ENCODE data around the gene HERC3. TPM values are rescaled to one million over a fixed set of nuclear protein-coding genes. Genes with fewer than 3 reads are reported as not detected.

Gene HERC3
- total and polyA plus RNA-seq, 4 donors = 6.2 to 48.0 (median 24.9) TPM

- TF ChIP-seq CTCF (IDR thresholded peaks at IDR 0.05; ENCODE audit: control extremely low read depth, extremely low read depth) = no peak
- H3K27me3 ChIP-seq (ENCODE audit: control insufficient read depth in 3 of 3, insufficient read depth in 3 of 3, low read length in 2 of 3) = no peaks in the 10 kb centered on the region
- no peak for ATAC-seq (ENCODE audit: insufficient read depth, low FRiP score)
- no peaks in the 10 kb centered on the region for H3K9me3 ChIP-seq (ENCODE audit: control insufficient read depth in 4 of 4, insufficient read depth in 3 of 4, low read length in 3 of 4)
- WGBS, 2 donors = 97 to 98% methylated on average over 1 of the region's 1 CpG
- no peak overlapping the region for H3K9ac ChIP-seq (ENCODE audit: insufficient read depth in 1 of 2, low read length in 2 of 2)
- H3K4me3 ChIP-seq = no peak overlapping the region
- H3K36me3 ChIP-seq (ENCODE audit: control insufficient read depth in 4 of 4, insufficient read depth in 4 of 4, low read length in 4 of 4) = peaks cover 6 to 17% (median 12%) of the 10 kb centered on the region in 4 donors
- H3K27ac ChIP-seq (ENCODE audit: low read depth in 1 of 2, low read length in 1 of 2) = no peak overlapping the region
- H3K4me1 ChIP-seq (ENCODE audit: control insufficient read depth in 5 of 5, insufficient read depth in 5 of 5, low read length in 5 of 5) = peaks cover 1 to 25% (median 17%) of the 10 kb centered on the region in 5 donors
- DNase-seq = no peak
Observed at GRCh38 chr4:88755454-88755853, 163.2 kb downstream of the HERC3 start.

- no peak for ATAC-seq (ENCODE audit: insufficient read depth, low FRiP score)
- Histone ChIP-seq H3K4me3 (no peak overlapping the region), H3K9ac (ENCODE audit: insufficient read depth in 1 of 2, low read length in 2 of 2) (no peak overlapping the region), H3K27me3 (ENCODE audit: control insufficient read depth in 3 of 3, insufficient read depth in 3 of 3, low read length in 2 of 3) (no peaks in the 10 kb centered on the region), H3K4me1 (ENCODE audit: control insufficient read depth in 5 of 5, insufficient read depth in 5 of 5, low read length in 5 of 5) (peaks cover 1 to 25% (median 17%) of the 10 kb centered on the region in 5 donors), H3K9me3 (ENCODE audit: control insufficient read depth in 4 of 4, insufficient read depth in 3 of 4, low read length in 3 of 4) (no peaks in the 10 kb centered on the region), H3K36me3 (ENCODE audit: control insufficient read depth in 4 of 4, insufficient read depth in 4 of 4, low read length in 4 of 4) (peaks cover 1 to 16% (median 10%) of the 10 kb centered on the region in 4 donors), H3K27ac (ENCODE audit: low read depth in 1 of 2, low read length in 1 of 2) (no peak overlapping the region)
- no peak for TF ChIP-seq CTCF (IDR thresholded peaks at IDR 0.05; ENCODE audit: control extremely low read depth, extremely low read depth)
- no peak for DNase-seq
- 88 to 90% methylated on average over 5 of the region's 5 CpGs for WGBS, 2 donors
Observed at GRCh38 chr4:88756149-88756548, 163.9 kb downstream of the HERC3 start.

- H3K9me3 ChIP-seq (ENCODE audit: control insufficient read depth in 4 of 4, insufficient read depth in 3 of 4, low read length in 3 of 4) = no peaks in the 10 kb centered on the region
- no peak for DNase-seq
- no peak overlapping the region for H3K27ac ChIP-seq (ENCODE audit: low read depth in 1 of 2, low read length in 1 of 2)
- TF ChIP-seq CTCF (IDR thresholded peaks at IDR 0.05; ENCODE audit: control extremely low read depth, extremely low read depth) = no peak
- H3K4me3 ChIP-seq = no peak overlapping the region
- no peaks in the 10 kb centered on the region for H3K27me3 ChIP-seq (ENCODE audit: control insufficient read depth in 3 of 3, insufficient read depth in 3 of 3, low read length in 2 of 3)
- no peak overlapping the region for H3K9ac ChIP-seq (ENCODE audit: insufficient read depth in 1 of 2, low read length in 2 of 2)
- H3K4me1 ChIP-seq (ENCODE audit: control insufficient read depth in 5 of 5, insufficient read depth in 5 of 5, low read length in 5 of 5) = peaks cover under 1 to 25% (median 17%) of the 10 kb centered on the region in 5 donors
- ATAC-seq (ENCODE audit: insufficient read depth, low FRiP score) = no peak
- peaks cover 1 to 15% (median 8%) of the 10 kb centered on the region in 4 donors for H3K36me3 ChIP-seq (ENCODE audit: control insufficient read depth in 4 of 4, insufficient read depth in 4 of 4, low read length in 4 of 4)
Observed at GRCh38 chr4:88757067-88757466, 164.8 kb downstream of the HERC3 start.

- Histone ChIP-seq H3K27me3 (ENCODE audit: control insufficient read depth in 3 of 3, insufficient read depth in 3 of 3, low read length in 2 of 3) (no peaks in the 10 kb centered on the region), H3K36me3 (ENCODE audit: control insufficient read depth in 4 of 4, insufficient read depth in 4 of 4, low read length in 4 of 4) (peaks cover 1 to 19% (median 8%) of the 10 kb centered on the region in 4 donors), H3K4me3 (no peak overlapping the region), H3K4me1 (ENCODE audit: control insufficient read depth in 5 of 5, insufficient read depth in 5 of 5, low read length in 5 of 5) (peaks cover 4 to 25% (median 17%) of the 10 kb centered on the region in 5 donors), H3K9ac (ENCODE audit: insufficient read depth in 1 of 2, low read length in 2 of 2) (no peak overlapping the region), H3K27ac (ENCODE audit: low read depth in 1 of 2, low read length in 1 of 2) (no peak overlapping the region), H3K9me3 (ENCODE audit: control insufficient read depth in 4 of 4, insufficient read depth in 3 of 4, low read length in 3 of 4) (no peaks in the 10 kb centered on the region)
- ATAC-seq (ENCODE audit: insufficient read depth, low FRiP score) (no peak), DNase-seq (no peak)
- 91 to 93% methylated on average over 6 of the region's 6 CpGs for WGBS, 2 donors
- TF ChIP-seq CTCF (IDR thresholded peaks at IDR 0.05; ENCODE audit: control extremely low read depth, extremely low read depth) = no peak
Observed at GRCh38 chr4:88757776-88758175, 165.5 kb downstream of the HERC3 start.
